HEK293T (cell line): Measurements from ENCODE around the gene OR2Z1.
"Not testable (repeated sequence)": the region's sequence is repeated elsewhere in the genome, so short reads cannot be mapped to it uniquely, and the experiment has no call there.

Source experiments
- CTCF ChIA-PET: fragments of 350-600 bp; formaldehyde crosslinking; extraction: SDS; loops from one replicate; lab custom pipeline; 2021; ENCODE audit warnings: antibody characterized with exemption, inconsistent platforms; lab: Yijun Ruan, JAX
- POLR2A ChIA-PET: fragments of 350-600 bp; formaldehyde crosslinking; extraction: SDS; loops from one replicate; lab custom pipeline; 2020; ENCODE audit warnings: antibody characterized with exemption, inconsistent platforms; lab: Yijun Ruan, JAX
- DNase-seq: peaks from one replicate; pipeline ENCODE4 v3.0.0; 2012; ENCODE audit warnings: mixed read lengths; ENCODE audit errors: extremely low spot score
- ARNT ChIP-seq: fragments of 450-650 bp; IDR thresholded peaks from 2 replicates; pipeline ENCODE4 v1.6.1; 2017; ENCODE audit warnings: mild to moderate bottlenecking
- BHLHE40 ChIP-seq: fragments of 450-650 bp; IDR thresholded peaks from 2 replicates; pipeline ENCODE4 v1.6.1; 2016; ENCODE audit warnings: mild to moderate bottlenecking, moderate library complexity, borderline replicate concordance
- CTBP1 ChIP-seq: fragments of 450-650 bp; IDR thresholded peaks from 2 replicates; pipeline ENCODE4 v1.6.1; 2016; ENCODE audit warnings: borderline replicate concordance
- ELF4 ChIP-seq: fragments of 450-650 bp; IDR thresholded peaks from 2 replicates; pipeline ENCODE4 v1.6.1; 2017; ENCODE audit warnings: antibody characterized with exemption
- FOXA1 ChIP-seq: fragments of 450-650 bp; IDR thresholded peaks from 2 replicates; pipeline ENCODE4 v1.6.1; 2016; ENCODE audit warnings: mild to moderate bottlenecking
- FOXK2 ChIP-seq: fragments of 450-650 bp; IDR thresholded peaks from 2 replicates; pipeline ENCODE4 v1.6.1; 2016; ENCODE audit warnings: mild to moderate bottlenecking
- FOXM1 ChIP-seq: fragments of 450-650 bp; IDR thresholded peaks from 2 replicates; pipeline ENCODE4 v1.6.1; 2017; ENCODE audit warnings: mild to moderate bottlenecking, borderline replicate concordance
- HDGF ChIP-seq: fragments of 450-650 bp; IDR thresholded peaks from 2 replicates; pipeline ENCODE4 v1.6.1; 2017; ENCODE audit warnings: antibody characterized with exemption, borderline replicate concordance
- L3MBTL2 ChIP-seq: fragments of 450-650 bp; conservative IDR thresholded peaks from 2 replicates; pipeline ENCODE4 v1.6.1; 2016; ENCODE audit warnings: mild to moderate bottlenecking
- LEF1 ChIP-seq: fragments of 450-650 bp; IDR thresholded peaks from 2 replicates; pipeline ENCODE4 v1.6.1; 2017; ENCODE audit warnings: mild to moderate bottlenecking, borderline replicate concordance
- NFRKB ChIP-seq: fragments of 450-650 bp; IDR thresholded peaks from 2 replicates; pipeline ENCODE4 v1.6.1; 2016; ENCODE audit warnings: mild to moderate bottlenecking, moderate library complexity
- PKNOX1 ChIP-seq: fragments of 450-650 bp; IDR thresholded peaks from 2 replicates; pipeline ENCODE4 v1.6.1; 2016
- SP1 ChIP-seq: fragments of 450-650 bp; IDR thresholded peaks from 2 replicates; pipeline ENCODE4 v1.6.1; 2017
- TARDBP ChIP-seq: fragments of 450-650 bp; IDR thresholded peaks from 2 replicates; pipeline ENCODE4 v1.6.1; 2016
- ZNF384 ChIP-seq: fragments of 450-650 bp; IDR thresholded peaks from 2 replicates; pipeline ENCODE4 v1.6.1; 2016

Gene OR2Z1

GRCh38 chr19:8731428-8732169, 10.2 kb downstream of the OR2Z1 start:
- TF ChIP-seq ARNT (no peak), ZNF384 (no peak), BHLHE40 (no peak), L3MBTL2 (no peak), LEF1 (no peak), FOXM1 (no peak), HDGF (no peak), FOXK2 (no peak), CTBP1 (no peak)
- POLR2A ChIA-PET: no interaction called here
- CTCF ChIA-PET: no interaction called here
- DNase-seq: no peak

GRCh38 chr19:8738377-8738776, 16.9 kb downstream of the OR2Z1 start:
- TF ChIP-seq ARNT: no peak
- no peak for TF ChIP-seq SP1
- no peak for TF ChIP-seq L3MBTL2
- no peak for TF ChIP-seq NFRKB
- TF ChIP-seq LEF1: no peak
- TF ChIP-seq PKNOX1: no peak
- no peak for TF ChIP-seq FOXA1
- no peak for TF ChIP-seq FOXK2
- TF ChIP-seq TARDBP: no peak
- no peak for TF ChIP-seq CTBP1
- TF ChIP-seq ELF4: no peak
- no peak for TF ChIP-seq ZNF384
- TF ChIP-seq HDGF: no peak
- no peak for TF ChIP-seq FOXM1
- no peak for TF ChIP-seq BHLHE40
- ChIA-PET POLR2A (no interaction called here), CTCF (no interaction called here)
- no peak for DNase-seq

GRCh38 chr19:8739291-8740065, 18.0 kb downstream of the OR2Z1 start:
- DNase-seq, POLR2A ChIA-PET, CTCF ChIA-PET: not testable (repeated sequence)

GRCh38 chr19:8767257-8767656, 45.8 kb downstream of the OR2Z1 start:
- DNase-seq, CTCF ChIA-PET, POLR2A ChIA-PET: not testable (repeated sequence)

GRCh38 chr19:8769265-8769664, 47.8 kb downstream of the OR2Z1 start:
- CTCF ChIA-PET, POLR2A ChIA-PET: not testable (repeated sequence)

GRCh38 chr19:8773587-8773986, 52.2 kb downstream of the OR2Z1 start:
- POLR2A ChIA-PET, DNase-seq, CTCF ChIA-PET: not testable (repeated sequence)

More at GRCh38 chr19:8769265-8769664, 47.8 kb downstream of the OR2Z1 start:
- not testable (repeated sequence) for DNase-seq
